Left ventricle myocardium inferior (tissue), 1 donor: ENCODE data around the gene FBXO5. TPM values are rescaled to one million over a fixed set of nuclear protein-coding genes. Genes with fewer than 3 reads are reported as not detected.
A peak's percentile ranks its signal among the peaks of the same experiment; 100 is the strongest.

Experiments
- DNase-seq: peaks from one replicate; pipeline ENCODE4 v3.0.0-alpha.2; 2020
- H3K27ac ChIP-seq: fragments of 200-600 bp; replicated peaks from 2 replicates; pipeline ENCODE4 v1.8.0; 2021
- H3K27me3 ChIP-seq: fragments of 200-600 bp; 2 replicates; pipeline ENCODE4 v1.8.0; 2021; ENCODE audit warnings: low read depth
- H3K36me3 ChIP-seq: fragments of 200-600 bp; 2 replicates; pipeline ENCODE4 v1.8.0; 2021
- H3K4me1 ChIP-seq: fragments of 200-600 bp; 2 replicates; pipeline ENCODE4 v1.8.0; 2021
- H3K4me3 ChIP-seq: fragments of 200-600 bp; 2 replicates; pipeline ENCODE4 v1.8.0; 2021; ENCODE audit warnings: mild to moderate bottlenecking, moderate library complexity
- H3K9me3 ChIP-seq: fragments of 200-600 bp; replicated peaks from 2 replicates; pipeline ENCODE4 v1.8.0; 2021
- CTCF ChIP-seq: fragments of 200-600 bp; IDR thresholded peaks from 2 replicates; pipeline ENCODE4 v1.8.0; 2021; ENCODE audit warnings: antibody characterized with exemption, mild to moderate bottlenecking, borderline replicate concordance
- intact Hi-C: fragments of 100-400 bp; cut with micrococcal nuclease; formaldehyde crosslinking; loops from one replicate; pipeline ENCODE4 v1.11.0; 2022
- long read RNA-seq: library from polyadenylated mRNA; unstranded; transcript quantifications from one replicate; pipeline ENCODE4 v2.0.0, GENCODE V29; 2021
- total RNA-seq: library from RNA; stranded (reverse); fragmentation: NEBNext Ultra II Directional; extraction: Animal tissue kit (Norgen Biotek cat#: 25700); gene quantifications from one replicate; pipeline ENCODE4 v1.2.1, GENCODE V29; 2021
- donor health status: DM: no; HTN: yes; CAD: no; lungs with severe emphysema.

FBXO5 gene
- total RNA-seq, result 1.6 TPM
- long read RNA-seq, partial matches to known transcripts, result 0 of 1 reads
- long read RNA-seq, other reads (novel, unspliced or antisense), result 0 of 1 reads

GRCh38 chr6:152982904-152983636 lies at the start of gene FBXO5:
FBXO5 (minus strand) TSS chr6:152983041; CDS start chr6:152982959, 82 bp downstream.
- intact Hi-C loops, result no loop called here
- H3K4me1 ChIP-seq, result peaks cover 30% of the 10 kb centered on the region
- H3K27ac ChIP-seq, result peak within 1 kb of the TSS; percentile 97
- H3K4me3 ChIP-seq, result peak within 1 kb of the TSS; percentile 78
- peak; percentile 98 for DNase-seq
- H3K36me3 ChIP-seq, result peaks cover 4% of the 10 kb centered on the region
- TF ChIP-seq CTCF, result no peak
- H3K9me3 ChIP-seq, result no peaks in the 10 kb centered on the region
- no peaks in the 10 kb centered on the region for H3K27me3 ChIP-seq

GRCh38 chr6:153032255-153032882 lies 49.5 kb upstream of the FBXO5 start:
- H3K4me1 ChIP-seq, result no peaks in the 10 kb centered on the region
- no peaks in the 10 kb centered on the region for H3K27me3 ChIP-seq
- H3K27ac ChIP-seq, result no peak overlapping the region
- no peaks in the 10 kb centered on the region for H3K36me3 ChIP-seq
- no peak overlapping the region for H3K4me3 ChIP-seq
- DNase-seq, result no peak
- intact Hi-C loops, result loop anchor here (5.0 kb wide), 1 partner anchor 480 kb away; no protein-coding TSS in a partner anchor
- TF ChIP-seq CTCF, result peak; percentile 59
- no peaks in the 10 kb centered on the region for H3K9me3 ChIP-seq

- H3K4me3 ChIP-seq, result no peak overlapping the region
- H3K27ac ChIP-seq, result no peak overlapping the region
- no peaks in the 10 kb centered on the region for H3K9me3 ChIP-seq
- TF ChIP-seq CTCF, result no peak
- no peak for DNase-seq
- no peaks in the 10 kb centered on the region for H3K4me1 ChIP-seq
- H3K27me3 ChIP-seq, result no peaks in the 10 kb centered on the region
- H3K36me3 ChIP-seq, result no peaks in the 10 kb centered on the region
- intact Hi-C loops, result loop anchor here (5.0 kb wide), 1 partner anchor 481 kb away; no protein-coding TSS in a partner anchor
These were observed 48.6 kb upstream of the FBXO5 start for GRCh38 chr6:153031335-153031955.

GRCh38 chr6:153028963-153029362 lies 46.1 kb upstream of the FBXO5 start:
- no peaks in the 10 kb centered on the region for H3K36me3 ChIP-seq
- DNase-seq, result no peak

More at GRCh38 chr6:153028963-153029362, 46.1 kb upstream of the FBXO5 start:
- Histone ChIP-seq H3K27me3 (no peaks in the 10 kb centered on the region), H3K4me3 (no peak overlapping the region), H3K4me1 (no peaks in the 10 kb centered on the region), H3K9me3 (no peaks in the 10 kb centered on the region), H3K27ac (no peak overlapping the region)
- TF ChIP-seq CTCF, result no peak
- intact Hi-C loops, result no loop called here
